Nephron progenitor cell (in vitro differentiated cells): Measurements from ENCODE around the gene PLA2G4F.

Experiments used
- DNase-seq: peaks from one replicate; pipeline ENCODE4 v3.0.0; 2021
- H3K27ac Mint-ChIP-seq: 2 replicates; pipeline ENCODE4 v1.8.0; 2021; ENCODE audit warnings: mild to moderate bottlenecking, moderate library complexity, mixed read lengths
- H3K27me3 Mint-ChIP-seq: 2 replicates; pipeline ENCODE4 v1.8.0; 2021; ENCODE audit warnings: mild to moderate bottlenecking, low read depth, mixed read lengths; ENCODE audit not compliant: poor library complexity
- H3K36me3 Mint-ChIP-seq: 2 replicates; pipeline ENCODE4 v1.8.0; 2021; ENCODE audit warnings: low read depth, mixed read lengths
- H3K4me1 Mint-ChIP-seq: 2 replicates; pipeline ENCODE4 v1.8.0; 2021; ENCODE audit warnings: mixed read lengths
- H3K4me3 Mint-ChIP-seq: 2 replicates; pipeline ENCODE4 v1.8.0; 2021; ENCODE audit warnings: mild to moderate bottlenecking, moderate library complexity, mixed read lengths
- H3K9me3 Mint-ChIP-seq: 2 replicates; pipeline ENCODE4 v1.8.0; 2021; ENCODE audit warnings: mild to moderate bottlenecking, moderate library complexity, mixed read lengths
- TF ChIP-seq, protein P1 (sequence below): fragments of 200-600 bp; sonication (generic); IDR thresholded peaks from 2 replicates; pipeline ENCODE4 v1.5.0; 2021; ENCODE audit warnings: antibody characterized with exemption

The PLA2G4F gene

DNA sequence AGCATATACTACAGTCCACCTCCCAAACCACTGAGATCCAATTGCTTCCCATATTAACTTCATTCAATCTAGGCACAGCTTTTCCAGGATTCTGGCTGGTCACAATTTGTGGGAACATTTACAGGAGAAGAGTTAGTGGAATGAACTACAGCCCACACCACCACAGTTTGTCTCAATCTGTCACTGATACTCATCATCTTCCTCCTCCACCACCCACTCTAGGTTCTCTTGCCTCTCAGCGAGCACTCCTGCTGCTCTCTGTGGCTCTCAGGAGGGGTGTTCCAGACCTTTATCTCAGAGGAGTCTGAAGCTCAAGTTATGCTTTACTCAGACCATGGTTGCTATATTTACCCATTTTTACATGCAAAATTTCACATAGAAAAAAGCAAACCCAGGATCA lies 36.2 kb downstream of the PLA2G4F start:
- no peak overlapping the region for H3K4me3 Mint-ChIP-seq
- H3K27ac Mint-ChIP-seq: no peak overlapping the region
- TF ChIP-seq, protein P1, sequence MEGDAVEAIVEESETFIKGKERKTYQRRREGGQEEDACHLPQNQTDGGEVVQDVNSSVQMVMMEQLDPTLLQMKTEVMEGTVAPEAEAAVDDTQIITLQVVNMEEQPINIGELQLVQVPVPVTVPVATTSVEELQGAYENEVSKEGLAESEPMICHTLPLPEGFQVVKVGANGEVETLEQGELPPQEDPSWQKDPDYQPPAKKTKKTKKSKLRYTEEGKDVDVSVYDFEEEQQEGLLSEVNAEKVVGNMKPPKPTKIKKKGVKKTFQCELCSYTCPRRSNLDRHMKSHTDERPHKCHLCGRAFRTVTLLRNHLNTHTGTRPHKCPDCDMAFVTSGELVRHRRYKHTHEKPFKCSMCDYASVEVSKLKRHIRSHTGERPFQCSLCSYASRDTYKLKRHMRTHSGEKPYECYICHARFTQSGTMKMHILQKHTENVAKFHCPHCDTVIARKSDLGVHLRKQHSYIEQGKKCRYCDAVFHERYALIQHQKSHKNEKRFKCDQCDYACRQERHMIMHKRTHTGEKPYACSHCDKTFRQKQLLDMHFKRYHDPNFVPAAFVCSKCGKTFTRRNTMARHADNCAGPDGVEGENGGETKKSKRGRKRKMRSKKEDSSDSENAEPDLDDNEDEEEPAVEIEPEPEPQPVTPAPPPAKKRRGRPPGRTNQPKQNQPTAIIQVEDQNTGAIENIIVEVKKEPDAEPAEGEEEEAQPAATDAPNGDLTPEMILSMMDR: no peak
- peaks cover 16% of the 10 kb centered on the region for H3K9me3 Mint-ChIP-seq
- peaks cover 22% of the 10 kb centered on the region for H3K27me3 Mint-ChIP-seq
- H3K36me3 Mint-ChIP-seq: no peaks in the 10 kb centered on the region
- DNase-seq: no peak
- H3K4me1 Mint-ChIP-seq: peaks cover 12% of the 10 kb centered on the region

DNA sequence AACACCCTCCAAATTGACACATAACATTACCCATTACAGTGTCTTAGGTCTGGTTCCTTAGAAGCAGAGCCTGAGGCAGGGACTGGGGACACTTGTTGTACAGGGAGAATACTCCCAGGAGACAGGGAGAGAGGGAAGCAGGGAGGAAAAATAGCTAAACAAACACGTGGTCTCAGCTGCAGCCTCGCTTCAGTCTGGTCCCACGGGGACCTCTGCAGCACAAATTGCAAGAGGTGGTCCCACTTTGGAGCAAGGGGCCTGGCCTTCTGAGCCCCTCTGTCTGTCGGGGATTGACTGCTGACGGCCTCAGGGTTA lies 37.0 kb downstream of the PLA2G4F start:
- TF ChIP-seq, protein P1: no peak
- Mint-ChIP-seq H3K27me3 (peaks cover 18% of the 10 kb centered on the region), H3K9me3 (peaks cover 16% of the 10 kb centered on the region), H3K4me3 (no peak overlapping the region), H3K27ac (no peak overlapping the region), H3K36me3 (no peaks in the 10 kb centered on the region), H3K4me1 (peaks cover 12% of the 10 kb centered on the region)
- DNase-seq: no peak

DNA sequence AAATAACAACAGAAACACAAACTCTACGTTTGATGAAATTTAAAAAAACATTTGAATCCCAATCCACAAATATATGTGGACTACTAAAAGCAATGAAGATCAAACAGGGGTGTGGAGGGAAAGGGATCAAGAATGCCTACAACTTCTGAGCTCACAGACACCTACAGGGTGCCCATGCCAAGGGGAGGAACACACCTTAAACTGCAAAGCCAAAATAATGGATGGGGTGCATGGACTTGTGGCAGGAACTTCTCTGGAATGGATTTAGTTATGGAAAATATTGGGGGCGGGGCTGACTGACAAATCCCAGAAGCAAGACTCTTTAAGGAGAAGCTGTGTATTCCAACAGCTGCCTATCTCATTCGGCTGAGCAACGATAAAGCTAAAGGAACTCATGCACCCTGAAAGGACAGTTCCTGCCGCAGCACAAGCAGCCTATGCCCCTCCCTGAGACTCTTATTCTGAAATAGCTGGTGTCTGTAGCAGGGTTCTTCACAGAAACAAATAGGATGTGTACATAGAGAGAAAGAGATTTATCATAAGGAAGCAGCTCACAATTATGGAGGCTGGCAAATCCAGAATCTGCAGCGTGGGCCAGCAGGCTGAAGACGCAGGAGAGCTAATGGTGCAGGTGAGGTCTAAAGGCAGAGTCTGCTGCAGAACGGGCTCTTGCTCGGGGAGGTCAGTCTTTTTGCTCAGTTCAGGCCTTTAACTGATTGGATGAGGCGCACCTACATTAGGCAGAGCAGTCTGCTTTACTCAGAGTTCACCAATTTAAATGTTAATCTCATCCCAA lies 37.6 kb downstream of the PLA2G4F start:
- Mint-ChIP-seq H3K4me1 (peaks cover 12% of the 10 kb centered on the region), H3K27ac (no peak overlapping the region), H3K27me3 (peaks cover 18% of the 10 kb centered on the region), H3K36me3 (no peaks in the 10 kb centered on the region), H3K9me3 (peaks cover 16% of the 10 kb centered on the region), H3K4me3 (peak overlapping the region; percentile 3)
- TF ChIP-seq, protein P1: no peak
- DNase-seq: no peak

DNA sequence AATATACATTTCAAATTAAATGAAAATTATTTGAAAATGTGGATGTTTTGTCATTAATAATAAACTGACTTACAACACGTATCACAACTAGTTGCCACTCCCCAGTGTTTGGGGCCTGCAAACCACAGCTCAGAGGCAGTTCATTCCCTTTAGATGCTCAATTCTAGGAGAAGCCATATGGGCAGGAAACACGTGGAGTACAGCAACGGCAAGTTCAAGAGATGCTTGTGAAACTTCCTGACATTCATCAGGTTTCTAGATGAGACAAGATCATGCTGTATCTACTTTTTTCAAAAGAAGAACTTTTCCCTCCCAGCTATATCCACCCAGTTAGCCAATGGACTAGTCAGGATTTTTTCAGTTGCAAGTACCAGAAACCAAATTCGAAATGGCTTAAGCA lies 44.5 kb downstream of the PLA2G4F start:
- peaks cover 8% of the 10 kb centered on the region for H3K27me3 Mint-ChIP-seq
- peaks cover 30% of the 10 kb centered on the region for H3K9me3 Mint-ChIP-seq
- H3K4me1 Mint-ChIP-seq: no peaks in the 10 kb centered on the region
- no peak for DNase-seq
- TF ChIP-seq, protein P1: no peak
- no peaks in the 10 kb centered on the region for H3K36me3 Mint-ChIP-seq
- no peak overlapping the region for H3K4me3 Mint-ChIP-seq
- no peak overlapping the region for H3K27ac Mint-ChIP-seq

DNA sequence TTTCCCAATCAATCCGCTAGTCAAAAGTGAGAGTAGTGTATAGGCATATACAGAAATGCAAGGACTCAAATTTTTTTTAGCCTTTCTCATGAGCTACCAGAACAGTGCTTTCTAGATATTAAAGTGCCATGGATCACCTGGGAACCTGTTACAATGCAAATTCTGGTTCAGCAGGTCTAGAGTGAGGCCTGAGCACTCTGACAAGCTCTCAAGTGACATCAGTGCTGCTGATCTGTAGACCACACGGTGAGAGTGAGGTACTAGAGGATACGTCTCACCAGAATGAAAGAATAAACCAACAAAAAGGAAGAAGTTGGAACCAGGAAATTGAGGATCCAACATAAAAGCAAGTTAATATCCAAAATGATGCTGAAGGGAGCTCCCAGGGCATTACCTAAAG lies 46.1 kb downstream of the PLA2G4F start:
- DNase-seq: no peak

More for the DNA sequence above, 46.1 kb downstream of the PLA2G4F start:
- peaks cover 8% of the 10 kb centered on the region for H3K27me3 Mint-ChIP-seq
- H3K36me3 Mint-ChIP-seq: no peaks in the 10 kb centered on the region
- TF ChIP-seq, protein P1: no peak
- H3K27ac Mint-ChIP-seq: no peak overlapping the region
- no peaks in the 10 kb centered on the region for H3K4me1 Mint-ChIP-seq
- H3K9me3 Mint-ChIP-seq: peaks cover 19% of the 10 kb centered on the region
- H3K4me3 Mint-ChIP-seq: no peak overlapping the region
